HEK293T (cell line): ENCODE data around the gene TMPRSS4.
"Not testable (repeated sequence)": the region's sequence is repeated elsewhere in the genome, so short reads cannot be mapped to it uniquely, and the experiment has no call there.

Experiments used
- CTCF ChIA-PET: fragments of 350-600 bp; formaldehyde crosslinking; extraction: SDS; loops from one replicate; lab custom pipeline; 2021; ENCODE audit warnings: antibody characterized with exemption, inconsistent platforms; lab: Yijun Ruan, JAX
- POLR2A ChIA-PET: fragments of 350-600 bp; formaldehyde crosslinking; extraction: SDS; loops from one replicate; lab custom pipeline; 2020; ENCODE audit warnings: antibody characterized with exemption, inconsistent platforms; lab: Yijun Ruan, JAX
- DNase-seq: peaks from one replicate; pipeline ENCODE4 v3.0.0; 2012; ENCODE audit warnings: mixed read lengths; ENCODE audit errors: extremely low spot score
- ARNT ChIP-seq: fragments of 450-650 bp; IDR thresholded peaks from 2 replicates; pipeline ENCODE4 v1.6.1; 2017; ENCODE audit warnings: mild to moderate bottlenecking
- BHLHE40 ChIP-seq: fragments of 450-650 bp; IDR thresholded peaks from 2 replicates; pipeline ENCODE4 v1.6.1; 2016; ENCODE audit warnings: mild to moderate bottlenecking, moderate library complexity, borderline replicate concordance
- CTBP1 ChIP-seq: fragments of 450-650 bp; IDR thresholded peaks from 2 replicates; pipeline ENCODE4 v1.6.1; 2016; ENCODE audit warnings: borderline replicate concordance
- ELF4 ChIP-seq: fragments of 450-650 bp; IDR thresholded peaks from 2 replicates; pipeline ENCODE4 v1.6.1; 2017; ENCODE audit warnings: antibody characterized with exemption
- FOXA1 ChIP-seq: fragments of 450-650 bp; IDR thresholded peaks from 2 replicates; pipeline ENCODE4 v1.6.1; 2016; ENCODE audit warnings: mild to moderate bottlenecking
- FOXK2 ChIP-seq: fragments of 450-650 bp; IDR thresholded peaks from 2 replicates; pipeline ENCODE4 v1.6.1; 2016; ENCODE audit warnings: mild to moderate bottlenecking
- FOXM1 ChIP-seq: fragments of 450-650 bp; IDR thresholded peaks from 2 replicates; pipeline ENCODE4 v1.6.1; 2017; ENCODE audit warnings: mild to moderate bottlenecking, borderline replicate concordance
- HDGF ChIP-seq: fragments of 450-650 bp; IDR thresholded peaks from 2 replicates; pipeline ENCODE4 v1.6.1; 2017; ENCODE audit warnings: antibody characterized with exemption, borderline replicate concordance
- L3MBTL2 ChIP-seq: fragments of 450-650 bp; conservative IDR thresholded peaks from 2 replicates; pipeline ENCODE4 v1.6.1; 2016; ENCODE audit warnings: mild to moderate bottlenecking
- LEF1 ChIP-seq: fragments of 450-650 bp; IDR thresholded peaks from 2 replicates; pipeline ENCODE4 v1.6.1; 2017; ENCODE audit warnings: mild to moderate bottlenecking, borderline replicate concordance
- NFRKB ChIP-seq: fragments of 450-650 bp; IDR thresholded peaks from 2 replicates; pipeline ENCODE4 v1.6.1; 2016; ENCODE audit warnings: mild to moderate bottlenecking, moderate library complexity
- SP1 ChIP-seq: fragments of 450-650 bp; IDR thresholded peaks from 2 replicates; pipeline ENCODE4 v1.6.1; 2017
- SUZ12 ChIP-seq: fragments of 450-650 bp; IDR thresholded peaks from 2 replicates; pipeline ENCODE4 v1.6.1; 2016; ENCODE audit warnings: mild to moderate bottlenecking
- TARDBP ChIP-seq: fragments of 450-650 bp; IDR thresholded peaks from 2 replicates; pipeline ENCODE4 v1.6.1; 2016
- ZNF384 ChIP-seq: fragments of 450-650 bp; IDR thresholded peaks from 2 replicates; pipeline ENCODE4 v1.6.1; 2016
- TF ChIP-seq, protein P1 (sequence below): fragments of 450-650 bp; IDR thresholded peaks from 2 replicates; pipeline ENCODE4 v1.6.1; 2016

The TMPRSS4 gene

DNA sequence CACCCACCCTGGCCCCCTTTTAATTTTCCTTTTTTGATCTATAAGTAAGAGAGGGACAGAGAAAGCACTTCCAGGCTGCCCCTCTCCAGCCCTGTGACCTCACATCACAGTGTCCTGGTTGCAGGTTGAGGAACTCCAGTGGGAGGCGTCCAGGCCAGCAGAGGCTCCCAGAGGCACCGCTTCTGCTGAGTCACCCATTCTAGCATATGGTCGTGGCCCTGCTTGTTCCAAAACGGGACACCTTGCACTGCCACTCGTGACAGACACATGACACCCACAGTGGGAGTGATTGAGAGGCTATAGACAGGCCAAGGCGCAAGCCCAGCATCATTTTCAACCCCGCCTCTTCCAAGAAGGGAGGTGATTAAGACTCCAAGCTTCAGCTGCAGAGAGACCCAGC lies 16.0 kb upstream of the TMPRSS4 start:
- ChIA-PET POLR2A (no interaction called here), CTCF (no interaction called here)
- TF ChIP-seq FOXK2 (no peak), FOXM1 (no peak)
- TF ChIP-seq, protein P1, sequence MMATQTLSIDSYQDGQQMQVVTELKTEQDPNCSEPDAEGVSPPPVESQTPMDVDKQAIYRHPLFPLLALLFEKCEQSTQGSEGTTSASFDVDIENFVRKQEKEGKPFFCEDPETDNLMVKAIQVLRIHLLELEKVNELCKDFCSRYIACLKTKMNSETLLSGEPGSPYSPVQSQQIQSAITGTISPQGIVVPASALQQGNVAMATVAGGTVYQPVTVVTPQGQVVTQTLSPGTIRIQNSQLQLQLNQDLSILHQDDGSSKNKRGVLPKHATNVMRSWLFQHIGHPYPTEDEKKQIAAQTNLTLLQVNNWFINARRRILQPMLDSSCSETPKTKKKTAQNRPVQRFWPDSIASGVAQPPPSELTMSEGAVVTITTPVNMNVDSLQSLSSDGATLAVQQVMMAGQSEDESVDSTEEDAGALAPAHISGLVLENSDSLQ = no peak
- no peak for DNase-seq

DNA sequence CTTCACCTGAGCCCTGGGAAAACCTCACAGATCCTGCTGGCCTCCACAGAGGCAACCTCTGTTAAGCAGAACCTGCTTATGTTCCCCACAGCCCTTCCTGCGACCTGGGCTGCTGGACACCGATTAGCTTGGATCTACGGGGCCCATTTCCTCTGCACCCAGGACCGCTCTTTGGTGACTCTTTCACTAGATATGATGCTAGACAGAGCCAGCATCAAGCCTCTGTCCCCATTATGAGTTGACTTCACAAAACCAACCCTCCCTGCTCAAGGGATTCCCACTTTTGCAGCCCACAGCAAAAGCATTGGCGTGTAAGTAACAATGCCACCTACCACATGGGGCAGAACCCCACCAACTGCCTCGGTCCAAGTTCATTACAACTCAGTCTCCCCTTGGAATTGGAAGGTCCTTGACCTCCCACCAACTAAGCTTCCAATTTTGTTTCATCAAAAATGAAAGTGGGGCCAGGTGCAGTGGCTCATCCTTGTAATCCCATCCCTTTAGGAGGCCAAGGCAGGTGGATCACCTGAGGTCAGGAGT lies 15.2 kb upstream of the TMPRSS4 start:
- TF ChIP-seq ARNT (no peak), FOXM1 (no peak), LEF1 (no peak), TARDBP (no peak), FOXK2 (no peak), CTBP1 (no peak), ZNF384 (no peak), BHLHE40 (no peak), ELF4 (no peak), NFRKB (no peak), HDGF (no peak), FOXA1 (no peak), SP1 (no peak), SUZ12 (no peak), L3MBTL2 (no peak)
- TF ChIP-seq, protein P1 = no peak
- CTCF ChIA-PET = interaction anchor here (1.4 kb wide), 1 partner anchor 8 kb away, joined by 7 read pairs; no protein-coding TSS in a partner anchor
- POLR2A ChIA-PET = no interaction called here
- DNase-seq = no peak

DNA sequence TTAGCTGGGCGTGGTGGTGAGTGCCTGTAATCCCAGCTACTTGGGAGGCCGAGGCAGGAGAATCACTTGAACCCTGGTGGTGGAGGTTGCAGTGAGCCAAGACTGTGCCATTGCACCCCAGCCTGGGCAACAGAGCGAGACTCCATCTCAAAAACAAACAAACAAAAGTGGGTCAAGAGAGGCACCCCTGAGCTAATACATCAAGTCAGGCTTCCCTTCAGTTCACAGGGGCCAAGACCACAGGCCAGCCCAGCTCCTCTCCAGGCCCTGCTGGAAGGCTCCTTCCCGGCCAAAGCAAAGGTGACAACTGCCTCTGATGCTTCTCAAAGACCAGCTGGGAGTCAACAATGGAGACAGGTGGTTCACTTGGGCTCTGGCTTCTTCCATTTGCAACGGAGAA lies 14.7 kb upstream of the TMPRSS4 start:
- DNase-seq = not testable (repeated sequence)
- CTCF ChIA-PET = interaction anchor here (1.4 kb wide), 1 partner anchor 9 kb away, joined by 7 read pairs; no protein-coding TSS in a partner anchor

DNA sequence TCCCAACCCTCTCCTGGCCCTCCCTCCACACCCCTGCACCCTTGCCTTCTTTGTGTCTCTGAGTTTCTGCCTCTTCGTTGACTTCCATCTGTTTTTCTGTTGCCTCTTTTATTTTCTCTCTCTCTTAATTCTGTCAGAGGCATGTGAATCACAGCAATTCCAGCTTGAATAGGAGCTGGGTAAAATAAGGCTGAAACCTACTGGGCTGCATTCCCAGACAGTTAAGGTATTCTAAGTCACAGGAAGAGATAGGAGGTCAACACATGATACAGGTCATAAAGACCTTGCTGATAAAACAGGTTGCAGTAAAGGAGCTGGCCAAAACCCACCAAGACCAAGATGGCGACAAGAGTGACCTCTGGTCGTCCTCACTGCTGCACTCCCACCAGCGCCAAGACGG lies 14.2 kb upstream of the TMPRSS4 start:
- POLR2A ChIA-PET, DNase-seq: not testable (repeated sequence)
- CTCF ChIA-PET = interaction anchor here (1.4 kb wide), 1 partner anchor 9 kb away, joined by 7 read pairs; no protein-coding TSS in a partner anchor

More for the DNA sequence above, 14.7 kb upstream of the TMPRSS4 start:
- POLR2A ChIA-PET = not testable (repeated sequence)

DNA sequence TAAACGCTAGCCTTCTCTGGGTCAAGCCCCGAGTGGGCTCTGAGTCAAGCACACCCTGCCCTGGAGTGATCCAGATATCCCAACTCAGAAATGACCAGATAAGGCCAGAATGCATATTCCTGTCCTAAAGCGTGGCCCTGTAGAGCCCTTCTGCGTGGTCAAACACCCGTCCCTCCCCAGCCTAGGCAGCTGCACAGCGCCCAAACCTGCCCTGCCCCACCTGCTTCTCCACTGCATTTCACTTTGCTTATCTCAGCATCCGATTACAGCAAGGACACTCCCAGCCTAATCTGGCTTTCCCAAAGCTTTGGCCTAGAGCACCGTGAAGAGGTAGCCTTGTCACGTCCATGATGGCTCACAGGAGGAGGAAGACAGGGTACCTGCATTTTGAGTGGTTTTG lies 11.9 kb upstream of the TMPRSS4 start:
- ChIA-PET CTCF (interaction anchor here (0.6 kb wide), 1 partner anchor 10 kb away, joined by 3 read pairs; no protein-coding TSS in a partner anchor), POLR2A (no interaction called here)
- no peak for DNase-seq
- no peak for TF ChIP-seq FOXA1
- TF ChIP-seq FOXK2 = no peak
- no peak for TF ChIP-seq FOXM1
- no peak for TF ChIP-seq ELF4
- no peak for TF ChIP-seq LEF1
- TF ChIP-seq SUZ12 = no peak
- no peak for TF ChIP-seq HDGF
- TF ChIP-seq ARNT = no peak
- TF ChIP-seq CTBP1 = no peak
- TF ChIP-seq SP1 = no peak
- no peak for TF ChIP-seq ZNF384

DNA sequence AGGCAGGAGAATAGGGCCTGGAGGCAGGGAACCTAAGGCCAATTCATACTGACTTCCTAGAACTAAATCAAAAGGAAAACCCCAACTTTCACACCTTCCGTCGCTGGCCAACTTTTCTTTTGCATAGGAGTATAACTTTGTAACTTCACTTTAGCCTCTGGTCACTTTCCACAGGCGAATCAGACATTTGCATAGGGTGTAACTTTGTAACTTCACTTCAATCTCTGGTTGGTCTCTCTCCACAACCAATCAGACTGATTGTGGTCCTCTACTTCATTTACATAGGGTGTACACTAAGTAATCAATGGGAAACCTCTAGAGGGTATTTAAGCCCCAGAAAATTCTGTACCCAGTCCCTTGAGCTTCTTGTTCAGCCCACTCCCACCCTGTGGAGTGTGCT lies 11.5 kb upstream of the TMPRSS4 start:
- no peak for DNase-seq
- ChIA-PET CTCF (interaction anchor here (0.6 kb wide), 1 partner anchor 11 kb away, joined by 3 read pairs; no protein-coding TSS in a partner anchor), POLR2A (no interaction called here)
- no peak for TF ChIP-seq ELF4
- no peak for TF ChIP-seq L3MBTL2
- TF ChIP-seq SUZ12 = no peak
- no peak for TF ChIP-seq FOXA1
- no peak for TF ChIP-seq CTBP1
- TF ChIP-seq SP1 = no peak
- TF ChIP-seq, protein P1 = no peak

DNA sequence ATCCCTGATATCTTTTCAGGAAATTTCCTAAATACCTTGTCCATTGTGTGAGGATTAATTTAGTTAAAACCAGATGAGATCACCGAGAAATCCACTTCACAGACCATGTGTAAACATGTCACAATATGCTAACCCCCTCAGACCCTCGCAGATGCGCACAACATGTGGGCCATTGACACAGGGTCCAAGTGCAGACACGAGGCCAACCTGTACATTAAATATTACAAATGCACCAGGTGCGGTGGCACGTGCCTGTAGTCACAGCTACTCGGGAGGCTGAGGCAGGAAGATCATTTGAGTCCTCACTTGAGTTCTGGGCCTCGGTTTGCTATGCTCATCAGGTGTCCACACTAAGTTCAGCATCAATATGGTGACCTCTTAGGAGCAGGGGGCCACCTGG lies 9.9 kb upstream of the TMPRSS4 start:
- TF ChIP-seq FOXA1 (no peak), HDGF (no peak), FOXM1 (no peak)
- POLR2A ChIA-PET = no interaction called here
- DNase-seq = no peak
- CTCF ChIA-PET = no interaction called here
